VCaP (cell line): ENCODE measurements around the gene DBT.

Experiments
- H3K27ac ChIP-seq: fragments of 450-650 bp; 2 replicates; pipeline ENCODE4 v1.5.1; 2017
- CTCF ChIP-seq: fragments of 450-650 bp; conservative IDR thresholded peaks from 2 replicates; pipeline ENCODE4 v1.5.1; 2017; ENCODE audit warnings: mild to moderate bottlenecking, moderate library complexity

DBT gene

GRCh38 chr1:100162881-100163280, 86.8 kb downstream of the DBT start:
- TF ChIP-seq CTCF, result no peak
- H3K27ac ChIP-seq, result no peak overlapping the region

GRCh38 chr1:100152271-100152670, 97.4 kb downstream of the DBT start:
- TF ChIP-seq CTCF, result no peak
- no peak overlapping the region for H3K27ac ChIP-seq

- no peak overlapping the region for H3K27ac ChIP-seq
- TF ChIP-seq CTCF, result no peak
These were observed 98.0 kb downstream of the DBT start for GRCh38 chr1:100151679-100152078.

- H3K27ac ChIP-seq, result no peak overlapping the region
- TF ChIP-seq CTCF, result no peak
These were observed 101.8 kb downstream of the DBT start for GRCh38 chr1:100147875-100148274.

- no peak overlapping the region for H3K27ac ChIP-seq
- no peak for TF ChIP-seq CTCF
These were observed 102.7 kb downstream of the DBT start for GRCh38 chr1:100146958-100147357.

GRCh38 chr1:100145116-100145515, 104.5 kb downstream of the DBT start:
- TF ChIP-seq CTCF, result no peak
- no peak overlapping the region for H3K27ac ChIP-seq

GRCh38 chr1:100142343-100142742, 107.3 kb downstream of the DBT start:
- TF ChIP-seq CTCF, result no peak
- H3K27ac ChIP-seq, result no peak overlapping the region

- H3K27ac ChIP-seq, result no peak overlapping the region
- no peak for TF ChIP-seq CTCF
These were observed 108.4 kb downstream of the DBT start for GRCh38 chr1:100141192-100141591.
